HG03095 (cell line): ENCODE data around the gene XYLT2.

ENCODE experiments used
- ATAC-seq: cut with Tn5 transposase; IDR thresholded peaks from one replicate; pipeline ENCODE4 v1.9.1; 2021; ENCODE audit warnings: moderate library complexity; ENCODE audit not compliant: unreplicated experiment

XYLT2 gene

DNA sequence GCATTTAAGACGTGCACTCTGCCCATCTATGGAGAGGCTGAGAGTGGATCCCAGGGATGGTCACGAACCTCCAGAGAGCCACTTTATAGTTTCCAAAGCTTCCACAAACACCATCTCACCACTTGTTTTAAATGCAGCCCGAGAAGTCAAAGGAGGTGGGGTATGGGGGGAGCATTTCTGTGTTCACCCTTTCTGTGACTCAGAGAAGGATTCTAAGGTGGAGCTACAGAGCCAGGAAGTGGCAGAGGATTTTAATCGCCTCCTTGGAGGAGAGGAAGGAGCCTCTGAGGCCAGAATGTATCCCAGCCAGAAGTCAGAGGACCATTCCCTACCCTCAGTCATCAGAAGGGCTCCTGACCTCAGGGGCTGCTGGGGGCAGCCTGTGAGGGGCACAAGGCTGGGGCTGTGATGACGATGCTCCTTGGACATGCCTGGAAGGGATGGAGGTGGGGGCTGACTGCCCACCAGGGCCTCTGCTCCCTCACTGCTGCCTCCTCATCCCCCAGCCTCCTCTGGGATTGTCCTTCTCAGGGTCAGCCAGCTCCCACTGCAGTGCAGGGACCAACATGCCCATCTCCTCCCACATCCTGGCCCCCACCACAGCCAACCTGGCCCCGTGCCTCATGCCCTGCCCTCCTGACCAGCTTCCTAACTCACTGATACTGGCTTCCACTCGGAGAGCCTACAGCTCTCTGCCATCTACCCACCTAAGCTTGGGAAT, 2.8 kb downstream of the XYLT2 start:
- no peak for ATAC-seq

DNA sequence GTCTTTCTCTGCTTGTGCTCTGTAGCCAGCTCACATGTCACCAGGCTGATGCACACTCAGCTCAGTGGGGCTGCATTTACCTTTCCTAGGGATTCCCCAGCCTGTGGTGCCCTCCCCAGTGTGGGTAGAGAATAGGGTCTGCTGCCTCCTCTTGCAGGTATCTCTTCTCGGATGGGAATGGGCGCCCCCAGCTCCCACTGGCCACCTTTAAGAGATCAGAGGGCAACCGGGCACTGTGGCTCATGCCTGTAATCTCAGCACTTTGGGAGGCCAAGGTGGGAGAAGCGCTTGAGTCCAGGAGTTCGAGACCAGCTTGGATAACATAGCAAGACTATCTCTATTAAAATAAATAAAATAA, 3.3 kb downstream of the XYLT2 start:
- ATAC-seq = no peak

- no peak for ATAC-seq
Measured at GRCh38 chr17:50350733-50351132, 4.8 kb downstream of the XYLT2 start.

DNA sequence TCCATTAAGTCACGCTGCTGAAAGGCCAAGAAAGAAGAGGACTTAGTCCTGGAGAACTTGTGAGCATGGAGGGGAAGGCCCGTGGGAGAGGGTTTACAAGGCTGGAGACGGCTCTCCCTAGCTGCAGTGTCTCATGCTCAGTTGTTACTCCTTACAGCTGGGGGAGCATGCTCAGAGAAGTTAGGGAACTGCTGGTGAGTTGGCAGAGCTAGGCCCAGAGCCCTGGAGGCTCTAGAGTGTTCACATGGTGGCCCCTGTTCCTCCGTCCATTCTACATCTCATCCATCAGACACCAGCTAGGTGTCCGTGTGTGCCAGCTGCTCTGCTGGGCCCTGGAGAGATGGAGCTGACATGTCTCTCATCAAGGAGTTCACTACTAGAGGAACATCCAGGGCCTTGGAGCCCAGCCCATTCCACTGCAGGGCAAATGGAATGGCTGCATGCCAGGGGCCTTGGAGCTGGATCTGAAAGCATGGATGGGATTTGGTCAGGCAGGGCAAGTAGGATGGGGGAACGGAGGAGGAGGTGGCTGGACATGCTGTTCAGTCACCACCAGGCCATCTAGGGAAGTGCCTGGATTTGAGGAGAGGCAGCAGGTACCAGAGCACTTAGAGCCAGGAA, 6.3 kb downstream of the XYLT2 start:
- ATAC-seq = no peak

DNA sequence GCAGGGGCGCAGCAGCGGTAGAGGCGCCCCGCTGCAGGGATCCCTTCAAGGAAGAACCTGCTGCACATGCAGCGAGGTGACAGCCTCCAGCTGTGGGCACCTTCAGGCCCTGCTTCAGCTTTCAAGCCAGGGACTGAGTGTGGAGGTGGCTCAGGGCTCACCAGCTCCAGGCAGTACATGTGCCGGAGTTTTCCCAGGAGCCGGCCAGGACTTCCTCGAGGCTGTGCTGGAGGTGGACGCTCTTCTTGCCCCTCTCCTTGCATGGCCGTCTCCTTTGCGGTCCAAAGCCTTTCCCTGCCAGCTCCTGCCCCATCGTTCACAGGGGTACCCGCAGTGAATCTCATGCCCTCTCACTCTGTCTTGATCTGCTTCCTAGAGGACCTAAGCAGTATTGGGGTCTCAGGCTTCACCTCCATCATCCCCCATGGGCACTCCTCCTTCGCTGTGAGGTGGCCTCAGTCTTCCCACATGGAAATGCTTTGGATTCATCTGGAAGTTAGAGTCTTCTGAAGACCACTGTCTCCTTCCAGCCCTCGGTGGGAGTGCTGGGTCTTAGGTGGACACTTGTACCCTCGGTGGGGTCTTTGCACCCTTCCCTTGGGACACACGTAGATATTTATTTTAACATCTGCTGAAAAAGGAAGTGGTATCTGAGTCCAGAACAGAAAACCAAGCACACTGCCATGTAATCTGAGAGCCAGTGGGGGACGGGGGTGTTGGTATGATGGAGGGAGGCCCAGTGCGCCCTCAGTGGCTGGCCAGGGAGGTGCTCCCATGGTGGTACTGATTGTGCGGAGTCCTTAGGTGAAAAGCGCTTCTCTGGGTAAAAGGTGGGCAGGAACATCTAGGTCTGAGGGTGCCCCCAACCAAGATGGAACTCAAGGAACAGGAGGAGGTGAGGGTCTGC, 7.0 kb downstream of the XYLT2 start:
- ATAC-seq = no peak

DNA sequence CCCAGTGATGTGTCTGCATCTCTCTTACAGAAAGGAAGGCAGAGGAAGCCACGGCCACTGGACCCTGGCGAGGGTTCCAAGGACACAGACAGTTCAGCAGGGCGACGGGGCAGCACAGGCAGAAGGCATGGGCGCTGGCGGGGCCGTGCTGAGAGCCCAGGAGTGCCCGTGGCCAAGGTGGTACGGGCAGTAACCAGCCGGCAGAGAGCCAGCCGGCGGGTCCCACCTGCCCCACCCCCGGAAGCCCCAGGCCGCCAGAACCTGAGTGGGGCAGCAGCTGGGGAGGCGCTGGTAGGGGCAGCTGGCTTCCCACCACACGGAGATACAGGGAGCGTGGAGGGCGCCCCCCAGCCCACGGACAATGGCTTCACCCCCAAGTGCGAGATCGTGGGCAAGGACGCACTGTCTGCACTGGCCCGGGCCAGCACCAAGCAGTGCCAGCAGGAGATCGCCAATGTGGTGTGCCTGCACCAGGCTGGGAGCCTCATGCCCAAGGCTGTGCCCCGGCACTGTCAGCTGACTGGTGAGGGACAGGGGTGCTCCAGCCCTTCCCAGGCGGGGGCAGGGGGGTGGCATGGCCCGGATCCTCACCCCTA, 7.8 kb downstream of the XYLT2 start:
- ATAC-seq = no peak

DNA sequence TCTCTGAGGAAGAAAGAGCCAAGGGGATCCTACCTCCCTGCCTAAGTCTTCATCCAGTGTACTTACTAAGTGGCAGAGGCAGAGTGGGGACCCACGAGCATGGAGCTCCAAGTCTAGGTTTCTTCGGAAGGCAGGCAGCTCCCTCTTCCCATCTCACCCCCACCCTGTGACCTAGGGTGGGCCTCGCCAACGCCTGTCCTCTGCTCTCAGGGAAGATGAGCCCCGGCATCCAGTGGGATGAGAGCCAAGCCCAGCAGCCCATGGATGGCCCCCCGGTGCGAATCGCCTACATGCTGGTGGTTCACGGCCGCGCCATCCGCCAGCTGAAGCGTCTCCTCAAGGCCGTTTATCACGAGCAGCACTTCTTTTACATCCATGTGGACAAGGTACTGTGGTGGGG, 8.3 kb downstream of the XYLT2 start:
- ATAC-seq = no peak

- no peak for ATAC-seq
Measured at GRCh38 chr17:50354776-50355175, 8.8 kb downstream of the XYLT2 start.

GRCh38 chr17:50355336-50355700, 9.4 kb downstream of the XYLT2 start:
- no peak for ATAC-seq

DNA sequence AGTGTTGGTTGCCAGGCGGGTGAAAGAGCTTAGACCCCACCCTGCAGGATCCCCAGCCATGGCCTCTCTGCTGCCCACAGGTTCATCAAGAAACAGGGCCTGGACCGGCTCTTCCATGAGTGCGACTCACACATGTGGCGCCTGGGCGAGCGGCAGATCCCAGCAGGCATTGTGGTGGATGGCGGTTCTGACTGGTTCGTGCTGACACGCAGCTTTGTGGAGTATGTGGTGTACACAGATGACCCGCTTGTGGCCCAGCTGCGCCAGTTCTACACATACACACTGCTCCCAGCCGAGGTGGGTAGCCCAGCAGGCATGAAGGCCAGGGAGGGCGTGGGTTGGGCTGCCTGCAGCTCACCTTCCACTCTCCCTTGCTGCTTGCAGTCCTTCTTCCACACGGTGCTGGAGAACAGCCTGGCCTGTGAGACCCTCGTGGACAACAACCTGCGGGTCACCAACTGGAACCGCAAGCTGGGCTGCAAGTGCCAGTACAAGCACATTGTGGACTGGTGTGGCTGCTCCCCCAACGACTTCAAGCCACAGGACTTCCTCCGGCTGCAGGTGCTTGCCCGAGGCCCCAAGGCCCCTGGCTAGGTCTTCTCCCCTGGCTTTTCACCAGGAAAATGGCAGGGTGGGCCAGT, 9.9 kb downstream of the XYLT2 start:
- ATAC-seq = no peak

DNA sequence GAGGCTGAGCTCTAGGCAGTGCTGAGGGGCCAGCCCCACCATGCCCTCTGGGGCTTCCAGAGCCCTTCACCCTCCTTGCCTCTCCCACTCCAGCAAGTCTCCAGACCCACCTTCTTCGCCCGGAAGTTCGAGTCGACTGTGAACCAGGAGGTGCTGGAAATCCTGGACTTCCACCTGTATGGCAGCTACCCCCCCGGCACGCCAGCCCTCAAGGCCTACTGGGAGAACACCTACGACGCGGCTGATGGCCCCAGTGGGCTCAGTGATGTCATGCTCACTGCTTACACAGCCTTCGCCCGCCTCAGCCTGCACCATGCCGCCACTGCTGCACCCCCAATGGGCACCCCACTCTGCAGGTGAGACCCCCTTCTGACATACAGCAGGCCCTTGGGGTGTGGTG, 10.5 kb downstream of the XYLT2 start:
- no peak for ATAC-seq

DNA sequence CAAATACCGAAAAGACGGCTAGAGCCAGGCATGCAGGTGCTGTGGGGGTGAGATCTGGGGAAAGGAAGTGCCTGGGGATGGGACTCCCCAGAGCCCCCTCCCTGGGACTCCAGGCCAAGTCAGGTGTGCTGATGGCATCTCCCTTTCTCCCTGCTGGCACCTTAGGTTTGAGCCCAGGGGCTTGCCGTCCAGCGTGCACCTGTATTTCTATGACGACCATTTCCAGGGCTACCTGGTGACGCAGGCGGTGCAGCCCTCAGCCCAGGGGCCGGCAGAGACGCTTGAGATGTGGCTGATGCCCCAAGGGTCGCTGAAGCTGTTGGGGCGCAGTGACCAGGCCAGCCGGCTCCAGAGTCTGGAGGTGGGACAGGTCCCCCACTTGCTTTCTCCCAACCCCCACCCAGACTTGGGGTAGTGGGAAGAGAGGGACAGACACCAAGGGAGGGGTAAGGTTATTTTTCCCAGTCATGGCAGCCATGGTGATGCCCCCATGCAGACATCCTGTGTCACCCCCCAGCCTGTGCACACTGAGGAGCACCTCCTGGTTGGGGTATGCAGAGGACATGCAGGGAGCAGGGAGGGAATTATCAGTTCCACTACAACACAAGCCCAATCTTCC, 11.1 kb downstream of the XYLT2 start:
- ATAC-seq = no peak

DNA sequence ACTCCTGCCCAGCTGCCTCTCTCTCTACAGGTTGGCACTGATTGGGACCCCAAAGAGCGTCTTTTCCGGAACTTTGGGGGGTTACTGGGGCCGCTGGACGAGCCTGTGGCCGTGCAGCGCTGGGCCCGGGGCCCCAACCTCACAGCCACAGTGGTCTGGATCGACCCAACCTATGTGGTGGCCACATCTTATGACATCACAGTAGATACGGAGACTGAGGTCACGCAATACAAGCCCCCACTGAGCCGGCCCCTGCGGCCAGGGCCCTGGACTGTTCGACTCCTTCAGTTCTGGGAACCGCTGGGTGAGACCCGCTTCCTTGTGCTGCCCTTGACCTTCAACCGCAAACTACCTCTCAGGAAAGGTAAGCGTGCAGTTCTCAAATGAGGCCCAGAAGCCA, 12.3 kb downstream of the XYLT2 start:
- ATAC-seq = no peak

DNA sequence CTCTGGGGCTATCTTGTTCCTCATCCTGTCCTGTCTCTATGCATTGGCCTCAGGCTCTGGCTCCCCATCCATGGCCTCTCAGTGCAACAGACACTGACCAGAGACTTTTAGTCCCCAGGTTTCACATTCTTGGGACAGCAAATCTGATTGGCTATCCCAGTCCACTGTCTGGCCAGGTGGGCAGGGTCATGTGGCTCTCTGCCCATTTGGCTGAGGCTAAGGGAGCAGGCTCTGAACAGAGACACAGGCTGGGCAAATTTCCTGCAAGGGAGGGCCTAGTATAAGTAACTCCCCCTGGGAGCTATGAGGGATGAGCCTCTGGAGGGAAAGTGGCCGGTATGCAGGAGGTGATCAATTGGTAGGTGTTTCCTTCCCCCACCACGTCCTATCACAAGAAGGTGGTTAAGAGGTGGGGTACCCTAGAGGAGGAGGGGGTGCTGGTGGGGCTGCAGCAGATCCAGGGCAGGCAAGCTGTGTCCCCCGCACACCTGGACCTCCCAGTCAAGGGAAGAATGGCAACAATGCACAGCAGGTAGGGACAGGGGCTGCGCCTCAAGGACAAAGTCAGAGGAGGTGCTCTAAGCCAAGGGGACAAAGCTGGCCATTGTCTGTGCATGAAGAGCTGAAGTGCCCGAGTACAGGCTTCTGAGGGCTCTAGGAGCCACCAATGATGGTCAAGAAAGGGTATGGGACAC, 13.2 kb downstream of the XYLT2 start:
- no peak for ATAC-seq

DNA sequence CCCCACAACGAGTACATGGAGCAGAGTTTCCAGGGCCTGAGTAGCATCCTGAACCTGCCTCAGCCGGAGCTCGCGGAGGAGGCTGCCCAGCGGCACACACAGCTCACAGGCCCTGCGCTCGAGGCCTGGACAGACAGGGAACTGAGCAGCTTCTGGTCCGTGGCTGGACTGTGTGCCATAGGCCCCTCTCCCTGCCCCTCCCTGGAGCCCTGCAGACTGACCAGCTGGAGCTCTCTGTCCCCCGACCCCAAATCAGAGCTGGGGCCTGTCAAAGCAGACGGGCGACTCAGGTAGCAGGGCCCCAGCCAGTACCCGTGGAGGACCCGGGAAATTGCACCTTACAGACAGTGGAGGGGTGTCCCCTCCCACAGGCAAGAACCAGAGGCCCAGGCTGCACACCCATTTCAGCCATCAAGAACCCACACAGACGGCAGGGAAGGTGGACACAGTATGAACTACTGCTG, 14.1 kb downstream of the XYLT2 start:
- no peak for ATAC-seq

- ATAC-seq = no peak
Measured at GRCh38 chr17:50360486-50361115, 14.7 kb downstream of the XYLT2 start.

DNA sequence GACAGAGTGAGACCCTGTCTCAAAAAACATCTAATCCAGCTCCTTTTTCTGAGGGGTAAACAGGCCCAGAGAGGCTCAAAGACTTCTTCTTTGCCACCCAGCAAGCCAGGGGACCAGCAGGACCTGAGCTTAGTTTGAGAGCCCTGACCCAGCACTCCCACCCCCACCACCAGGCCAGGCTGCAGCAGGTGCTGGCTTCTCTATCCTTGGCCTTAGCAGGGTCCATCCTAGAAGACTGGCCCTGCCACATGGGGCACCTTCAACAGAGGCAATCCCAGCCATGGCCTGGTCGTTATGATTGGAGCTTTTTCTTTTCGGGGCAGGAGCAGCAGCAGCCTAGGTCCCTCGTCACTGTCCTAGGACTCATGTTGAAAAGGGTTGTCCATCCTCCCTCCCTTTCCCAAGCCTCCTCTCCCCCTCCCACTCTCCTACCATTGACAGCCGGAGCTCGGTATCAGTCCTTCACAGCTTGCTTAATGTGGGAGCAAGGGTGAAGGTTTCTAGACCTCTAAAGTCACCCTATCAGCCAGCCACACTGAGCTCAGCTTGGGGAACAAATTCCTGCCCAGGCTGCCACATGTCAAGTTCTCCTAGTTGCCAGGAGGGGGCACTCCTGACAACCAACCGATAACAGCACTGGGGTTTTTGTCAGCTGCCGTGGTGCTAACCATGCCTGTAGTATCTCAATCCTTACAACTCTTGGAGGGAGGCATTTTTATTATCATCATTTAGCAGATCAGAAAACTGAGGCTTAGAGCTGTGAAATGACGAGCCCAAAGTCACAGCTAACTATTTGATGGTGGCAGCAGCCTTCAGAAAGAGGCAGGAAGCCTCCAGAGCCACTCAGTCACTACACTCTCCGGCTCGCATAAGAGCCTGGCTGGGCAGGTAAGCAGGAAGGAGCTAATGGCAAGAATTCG, 15.9 kb downstream of the XYLT2 start:
- no peak for ATAC-seq

GRCh38 chr17:50362661-50363060, 16.7 kb downstream of the XYLT2 start:
- ATAC-seq = no peak
